Prostate gland (tissue), 2 donors: ENCODE results near the gene PHC2. TPM values are rescaled to one million over a fixed set of nuclear protein-coding genes. Genes with fewer than 3 reads are reported as not detected.

Source experiments
- DNase-seq: peaks from one replicate; pipeline ENCODE4 v3.0.0-alpha.2; 2019; ENCODE audit warnings: low spot score
- H3K27ac ChIP-seq, 2 donors: fragments of 200-600 bp; sonication (generic); 2 replicates each; pipeline ENCODE4 v1.5.1; 2017 to 2019
- H3K27me3 ChIP-seq: fragments of 200-600 bp; sonication (generic); replicated peaks from 2 replicates; pipeline ENCODE4 v1.5.1; 2019; ENCODE audit not compliant: insufficient read depth
- H3K36me3 ChIP-seq, 2 donors: fragments of 200-600 bp; sonication (generic); 1 replicate in 1 of 2; 2 replicates in 1 of 2; pipeline versions ENCODE4 v1.5.1 to v1.8.1; 2017 to 2019
- H3K4me1 ChIP-seq: fragments of 200-600 bp; sonication (generic); replicated peaks from 2 replicates; pipeline ENCODE4 v1.5.1; 2019
- H3K4me3 ChIP-seq, 2 donors: fragments of 200-600 bp; sonication (generic); 2 replicates each; pipeline ENCODE4 v1.5.1; 2017 to 2019
- H3K9me3 ChIP-seq: fragments of 200-600 bp; sonication (generic); 2 replicates; pipeline ENCODE4 v1.5.1; 2017
- CTCF ChIP-seq, 4 experiments: fragments of 200-600 bp in 2 of 4; fragments of 450-650 bp in 2 of 4; sonication (generic) in 2 of 4; IDR thresholded peaks; 1 replicate in 3 of 4; 2 replicates in 1 of 4; pipeline ENCODE4 v1.5.1; 2016 to 2019; ENCODE audit warnings: antibody characterized with exemption in 4 of 4, mild to moderate bottlenecking in 2 of 4, moderate library complexity in 2 of 4
- POLR2A ChIP-seq: fragments of 450-650 bp; IDR thresholded peaks from one replicate; pipeline ENCODE4 v1.6.1; 2016; ENCODE audit warnings: antibody characterized with exemption, mild to moderate bottlenecking
- POLR2AphosphoS5 ChIP-seq: sonication (generic); formaldehyde crosslinking; IDR thresholded peaks from one replicate; pipeline ENCODE4 v1.6.1; 2017; ENCODE audit warnings: antibody characterized with exemption
- WGBS: methylation state at CpG from one replicate; pipeline ENCODE4 v1.1.5; 2018; 5-methylcytosine and 5-hydroxymethylcytosine counted together
- intact Hi-C: fragments of 100-400 bp; cut with DNase I; formaldehyde crosslinking; loops from one replicate; pipeline ENCODE4 v1.14.2; 2022
- total RNA-seq, 2 donors: library from RNA; depleted of rRNA; stranded (reverse); fragments of >200 nt; gene quantifications; one replicate each; pipeline ENCODE4 v1.1.0, GENCODE V29; 2016

PHC2 gene
- total RNA-seq, 2 donors from 2014 or later = 75.0 to 131 TPM

- H3K36me3 ChIP-seq = peaks cover 7 to 12% of the 10 kb centered on the region in 2 donors
- no peak for DNase-seq
- 25% methylated on average over 3 of the region's 3 CpGs for WGBS
- no peak overlapping the region for H3K27ac ChIP-seq
- H3K4me1 ChIP-seq = no peaks in the 10 kb centered on the region
- intact Hi-C loops = no loop called here
- H3K4me3 ChIP-seq = no peak overlapping the region
- H3K9me3 ChIP-seq = no peaks in the 10 kb centered on the region
- no peaks in the 10 kb centered on the region for H3K27me3 ChIP-seq
- TF ChIP-seq POLR2A = no peak
- TF ChIP-seq POLR2AphosphoS5 = peak; percentile 14
These were observed 148.1 kb downstream of the PHC2 start for GRCh38 chr1:33282791-33283190.

GRCh38 chr1:33281554-33282303 is 149.2 kb downstream of the PHC2 start:
- no peak for DNase-seq
- no peak for TF ChIP-seq POLR2A
- TF ChIP-seq CTCF (IDR thresholded peaks at IDR 0.05) = no peak
- no peak for TF ChIP-seq POLR2AphosphoS5
- H3K36me3 ChIP-seq = peaks cover 7 to 12% of the 10 kb centered on the region in 2 donors
- H3K27ac ChIP-seq = no peak overlapping the region
- WGBS = 95% methylated on average over 17 of the region's 17 CpGs
- no peaks in the 10 kb centered on the region for H3K9me3 ChIP-seq
- H3K4me3 ChIP-seq = no peak overlapping the region
- H3K4me1 ChIP-seq = no peaks in the 10 kb centered on the region
- intact Hi-C loops = no loop called here
- H3K27me3 ChIP-seq = no peaks in the 10 kb centered on the region

GRCh38 chr1:33280091-33280661 is 150.7 kb downstream of the PHC2 start:
- no peak overlapping the region for H3K4me3 ChIP-seq
- intact Hi-C loops = no loop called here
- no peaks in the 10 kb centered on the region for H3K27me3 ChIP-seq
- no peaks in the 10 kb centered on the region for H3K9me3 ChIP-seq
- WGBS = 94% methylated on average over 29 of the region's 29 CpGs
- TF ChIP-seq POLR2AphosphoS5 (no peak), POLR2A (no peak), CTCF (IDR thresholded peaks at IDR 0.05) (no peak)
- DNase-seq = no peak
- H3K27ac ChIP-seq = no peak overlapping the region
- peaks cover 7 to 12% of the 10 kb centered on the region in 2 donors for H3K36me3 ChIP-seq
- no peaks in the 10 kb centered on the region for H3K4me1 ChIP-seq

GRCh38 chr1:33277488-33278084 is 153.3 kb downstream of the PHC2 start:
- WGBS = 85% methylated on average over 11 of the region's 11 CpGs
- H3K9me3 ChIP-seq = no peaks in the 10 kb centered on the region
- peaks cover 7 to 12% of the 10 kb centered on the region in 2 donors for H3K36me3 ChIP-seq
- intact Hi-C loops = no loop called here
- DNase-seq = no peak
- H3K27ac ChIP-seq = no peak overlapping the region
- no peaks in the 10 kb centered on the region for H3K27me3 ChIP-seq
- no peak for TF ChIP-seq POLR2A
- no peak for TF ChIP-seq POLR2AphosphoS5
- TF ChIP-seq CTCF (IDR thresholded peaks at IDR 0.05) = no peak
- no peaks in the 10 kb centered on the region for H3K4me1 ChIP-seq
- no peak overlapping the region for H3K4me3 ChIP-seq

GRCh38 chr1:33276573-33277298 is 154.2 kb downstream of the PHC2 start:
- no peak for TF ChIP-seq POLR2AphosphoS5
- TF ChIP-seq POLR2A = no peak
- TF ChIP-seq CTCF (IDR thresholded peaks at IDR 0.05) = no peak
- H3K36me3 ChIP-seq = peaks cover 1 to 8% of the 10 kb centered on the region in 2 donors
- H3K27ac ChIP-seq = no peak overlapping the region
- H3K9me3 ChIP-seq = no peaks in the 10 kb centered on the region
- no peak overlapping the region for H3K4me3 ChIP-seq
- no peak for DNase-seq
- 88% methylated on average over 21 of the region's 30 CpGs for WGBS
- H3K27me3 ChIP-seq = no peaks in the 10 kb centered on the region
- intact Hi-C loops = no loop called here
- no peaks in the 10 kb centered on the region for H3K4me1 ChIP-seq
